T-helper 1 cell treated with Interleukin-12 subunit alpha and Interleukin-12 subunit beta and Interleukin-4 antibody, amounts not matched to agents 30 ng/mL and 1 ng/mL, for 36 hours (primary cell): ENCODE data around the gene ZNF646. TPM values are rescaled to one million over a fixed set of nuclear protein-coding genes. Genes with fewer than 3 reads are reported as not detected.

Source experiments
- intact Hi-C: fragments of 100-400 bp; cut with micrococcal nuclease; formaldehyde crosslinking; loops from one replicate; pipeline ENCODE4 v1.15.1; 2024
- total RNA-seq: library from RNA; stranded (reverse); gene quantifications from 2 replicates; pipeline ENCODE4 v1.2.3, GENCODE V29; 2022

The ZNF646 gene
- total RNA-seq, 1 donor from 2014 or later, result 33.0 TPM

- intact Hi-C loops, result no loop called here
These were observed 32.6 kb downstream of the ZNF646 start for GRCh38 chr16:31106509-31107464.

DNA sequence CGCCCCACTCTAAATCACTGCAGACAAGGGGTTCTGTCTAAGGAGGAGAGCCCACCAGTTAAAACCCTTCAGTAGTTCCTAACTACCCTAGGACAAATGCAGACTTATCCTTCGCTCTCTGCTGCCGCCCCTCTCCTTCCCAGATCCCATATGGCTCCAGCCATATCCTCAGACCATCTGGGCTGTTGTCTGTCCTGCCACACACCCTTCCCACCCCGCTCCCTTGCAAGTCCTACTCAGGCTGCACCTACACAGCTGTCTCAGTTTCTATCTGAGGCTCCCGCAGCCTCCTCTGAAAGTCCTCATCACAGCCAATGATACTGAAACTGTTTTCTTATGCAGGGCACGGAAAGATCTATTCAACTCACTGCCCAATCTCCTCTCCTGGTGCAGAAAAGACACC is 33.2 kb downstream of the ZNF646 start:
- intact Hi-C loops, result no loop called here

- intact Hi-C loops, result loop anchor here (2.0 kb wide), 4 partner anchors 13 to 351 kb away; partner anchors contain the start of genes ARMC5, SETD1A and VKORC1
These were observed 34.0 kb downstream of the ZNF646 start, which contains the start of gene BCKDK for GRCh38 chr16:31108035-31108793. TSS of gene BCKDK (plus strand) at chr16:31108386. CDS start at chr16:31109224, 838 bp downstream.

DNA sequence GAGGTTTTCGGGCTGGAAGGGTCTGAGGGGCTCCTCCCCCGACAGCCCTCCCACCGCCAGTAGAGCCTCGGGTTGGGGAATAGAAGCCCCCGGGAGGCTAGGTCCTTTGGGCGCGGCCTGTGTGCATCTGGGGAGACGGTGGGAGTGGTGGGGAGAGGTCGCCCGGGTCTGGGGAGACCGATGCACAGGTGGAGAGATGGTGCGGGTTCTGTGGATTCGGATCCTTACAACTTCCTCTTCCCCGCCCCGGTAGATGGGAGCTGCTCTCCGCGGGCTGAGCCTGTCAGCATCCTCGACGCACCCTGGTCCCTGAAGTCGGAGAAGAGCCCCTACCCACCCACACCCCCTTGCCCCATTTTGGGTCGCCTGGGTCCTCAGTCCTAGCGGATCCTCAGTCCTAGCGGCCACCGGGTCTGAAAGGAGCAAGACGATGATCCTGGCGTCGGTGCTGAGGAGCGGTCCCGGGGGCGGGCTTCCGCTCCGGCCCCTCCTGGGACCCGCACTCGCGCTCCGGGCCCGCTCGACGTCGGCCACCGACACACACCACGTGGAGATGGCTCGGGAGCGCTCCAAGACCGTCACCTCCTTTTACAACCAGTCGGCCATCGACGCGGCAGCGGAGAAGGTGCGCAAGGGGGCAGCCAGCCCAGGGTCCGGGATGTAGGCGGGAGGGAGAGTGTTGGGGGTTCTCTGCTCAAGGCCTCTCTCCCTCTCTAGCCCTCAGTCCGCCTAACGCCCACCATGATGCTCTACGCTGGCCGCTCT is 34.8 kb downstream of the ZNF646 start:
- intact Hi-C loops, result loop anchor here (2.0 kb wide), 4 partner anchors 14 to 350 kb away; partner anchors contain the start of genes ARMC5, SETD1A and VKORC1

DNA sequence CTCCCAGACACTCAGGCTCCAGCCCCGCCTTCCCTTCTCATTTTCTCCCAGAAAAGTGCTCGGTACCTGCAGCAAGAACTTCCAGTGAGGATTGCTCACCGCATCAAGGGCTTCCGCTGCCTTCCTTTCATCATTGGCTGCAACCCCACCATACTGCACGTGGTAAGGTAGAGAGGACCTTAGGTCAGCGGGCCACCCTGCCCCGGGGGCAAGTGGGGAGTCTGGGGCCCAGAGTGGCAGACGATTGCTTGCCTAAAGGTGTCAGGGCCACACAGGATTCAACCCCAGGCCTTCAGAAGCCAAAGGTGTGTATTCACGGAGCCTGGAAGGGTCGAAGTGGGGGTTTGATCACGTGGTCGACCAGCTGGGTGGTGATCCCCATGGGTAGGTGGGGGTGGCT is 35.4 kb downstream of the ZNF646 start:
- intact Hi-C loops, result loop anchor here (2.0 to 10.0 kb wide), 5 partner anchors 15 to 765 kb away; partner anchors contain the start of genes ARMC5, SETD1A, VKORC1 and ZNF267

GRCh38 chr16:31110106-31111034 is 36.1 kb downstream of the ZNF646 start:
- intact Hi-C loops, result loop anchor here (10.0 kb wide), 1 partner anchor 764 kb away; the partner anchor contains the start of gene ZNF267

- intact Hi-C loops, result loop anchor here (10.0 kb wide), 1 partner anchor 763 kb away; the partner anchor contains the start of gene ZNF267
These were observed 37.8 kb downstream of the ZNF646 start for GRCh38 chr16:31111881-31112466.

- intact Hi-C loops, result loop anchor here (10.0 kb wide), 1 partner anchor 762 kb away; the partner anchor contains the start of gene ZNF267
These were observed 38.5 kb downstream of the ZNF646 start for GRCh38 chr16:31112711-31113110.

DNA sequence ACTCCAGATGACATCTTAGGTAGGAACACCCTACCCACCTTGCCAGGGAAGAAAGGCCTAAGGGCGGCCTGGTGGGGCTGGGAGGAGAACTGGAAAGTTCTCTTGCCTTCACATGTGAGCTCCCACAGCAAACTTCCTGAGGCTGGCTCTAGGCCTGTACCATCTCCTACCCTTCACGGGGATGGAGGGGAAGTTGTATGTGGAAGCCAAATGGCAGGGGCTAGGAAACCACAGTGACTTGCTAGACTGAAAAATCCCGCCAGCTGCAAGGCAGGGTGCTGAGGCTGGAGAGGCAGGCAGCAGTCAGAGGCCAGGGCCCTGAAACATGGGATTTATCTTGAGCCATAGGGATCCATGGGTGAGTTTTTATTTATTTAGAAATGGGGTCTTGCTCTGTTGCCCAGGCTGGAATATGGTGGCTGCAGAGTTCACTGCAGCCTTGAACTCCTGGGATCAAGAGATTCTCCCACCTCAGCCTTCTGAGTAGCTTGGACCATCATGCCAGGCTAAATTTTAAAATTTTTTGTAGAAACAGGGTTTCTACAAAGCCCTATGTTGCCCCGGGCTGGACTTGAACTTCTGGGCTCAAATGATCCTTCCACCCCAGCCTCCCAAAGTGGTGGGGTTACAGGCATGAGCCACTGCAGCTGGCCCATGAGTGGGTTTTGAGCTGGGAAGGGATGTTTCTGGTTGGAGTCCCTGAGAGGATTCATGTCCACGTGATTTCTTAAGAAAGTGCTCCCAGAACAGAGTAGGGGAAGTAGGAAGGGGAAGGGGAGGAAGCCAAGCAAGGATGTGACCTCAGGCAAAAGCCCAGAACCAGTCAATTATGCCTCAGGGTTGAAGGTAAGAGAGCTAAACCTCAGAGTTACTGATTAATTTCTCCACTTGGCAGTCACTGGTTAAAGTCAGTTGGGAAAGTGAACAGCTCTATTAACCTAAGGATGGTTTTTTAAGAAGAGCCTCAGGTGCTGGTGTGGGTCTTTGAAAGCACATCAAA is 39.2 kb downstream of the ZNF646 start:
- intact Hi-C loops, result loop anchor here (10.0 kb wide), 1 partner anchor 761 kb away; the partner anchor contains the start of gene ZNF267

DNA sequence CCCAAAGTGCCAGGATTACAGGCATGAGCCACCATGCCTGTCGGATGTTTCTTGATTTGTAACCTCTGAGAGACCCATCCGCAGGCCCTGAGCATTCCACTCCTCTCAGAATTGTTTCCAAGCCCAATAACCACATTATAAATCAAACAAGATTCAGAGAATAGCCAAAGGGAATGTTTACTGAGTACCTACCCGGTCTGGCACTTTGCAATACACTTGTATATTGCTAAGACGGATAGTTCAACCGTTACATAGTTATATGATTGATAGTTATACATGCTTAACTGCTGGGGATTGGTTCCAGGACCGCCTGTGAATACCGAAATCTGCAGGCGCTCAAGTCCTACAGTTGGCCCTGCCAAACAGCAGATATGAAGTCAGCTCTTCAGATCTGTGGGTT is 40.2 kb downstream of the ZNF646 start:
- intact Hi-C loops, result loop anchor here (10.0 kb wide), 1 partner anchor 760 kb away; the partner anchor contains the start of gene ZNF267

DNA sequence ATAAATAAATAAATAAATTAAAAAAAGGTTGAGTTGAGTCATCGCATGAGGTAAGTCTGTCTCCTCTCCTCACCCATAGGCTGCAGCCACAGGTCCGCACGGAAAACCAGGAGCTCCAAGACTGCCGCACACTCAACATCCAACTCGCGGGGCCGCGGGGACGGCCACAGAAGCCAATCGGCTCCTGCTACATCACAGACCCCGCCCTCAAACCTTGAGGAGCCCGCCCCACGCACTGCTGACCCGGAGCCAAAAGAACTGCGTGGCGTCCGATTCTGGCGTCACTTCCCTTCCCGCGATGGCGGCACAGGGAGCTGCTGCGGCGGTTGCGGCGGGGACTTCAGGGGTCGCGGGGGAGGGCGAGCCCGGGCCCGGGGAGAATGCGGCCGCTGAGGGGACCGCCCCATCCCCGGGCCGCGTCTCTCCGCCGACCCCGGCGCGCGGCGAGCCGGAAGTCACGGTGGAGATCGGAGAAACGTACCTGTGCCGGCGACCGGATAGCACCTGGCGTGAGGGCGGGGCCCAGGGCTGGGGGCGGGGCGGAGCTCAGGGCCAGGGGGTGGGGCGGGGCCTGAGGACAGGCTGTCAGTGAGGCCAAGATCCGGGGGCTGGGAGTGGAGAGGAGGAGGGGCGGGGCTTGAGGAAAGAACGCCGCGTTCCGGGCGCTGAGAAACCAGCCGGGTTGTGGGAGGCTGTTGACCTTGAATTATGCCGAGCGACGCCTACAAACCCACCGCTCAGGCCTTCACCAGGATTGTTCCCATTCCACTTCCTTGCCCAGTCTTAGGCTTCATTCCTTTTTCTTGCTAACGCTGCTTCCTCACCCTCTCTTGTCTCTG is 43.4 kb downstream of the ZNF646 start, which contains the start of gene KAT8:
Gene KAT8 (plus strand): TSS at position 281 of the 839 bp plus-strand sequence. CDS start 18 bp downstream, at position 299.
- intact Hi-C loops, result loop anchor here (1.0 to 10.0 kb wide), 12 partner anchors 23 to 757 kb away; partner anchors contain the start of genes SETD1A, STX4, VKORC1 and ZNF267

GRCh38 chr16:31118223-31119155 is 44.3 kb downstream of the ZNF646 start:
- intact Hi-C loops, result loop anchor here (1.0 to 10.0 kb wide), 3 partner anchors 121 to 756 kb away; partner anchors contain the start of gene ZNF267

DNA sequence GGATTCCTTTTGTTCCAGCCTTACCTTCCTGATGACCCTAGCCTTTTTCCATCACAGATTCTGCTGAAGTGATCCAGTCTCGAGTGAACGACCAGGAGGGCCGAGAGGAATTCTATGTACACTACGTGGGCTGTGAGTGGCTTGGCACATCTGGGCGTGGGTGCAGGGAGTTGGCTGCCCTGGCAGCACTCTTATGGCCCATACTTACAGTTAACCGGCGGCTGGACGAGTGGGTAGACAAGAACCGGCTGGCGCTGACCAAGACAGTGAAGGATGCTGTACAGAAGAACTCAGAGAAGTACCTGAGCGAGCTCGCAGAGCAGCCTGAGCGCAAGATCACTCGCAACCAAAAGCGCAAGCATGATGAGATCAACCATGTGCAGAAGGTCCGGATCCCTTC is 45.9 kb downstream of the ZNF646 start:
- intact Hi-C loops, result no loop called here

GRCh38 chr16:31125844-31126243 is 51.6 kb downstream of the ZNF646 start:
- intact Hi-C loops, result no loop called here

DNA sequence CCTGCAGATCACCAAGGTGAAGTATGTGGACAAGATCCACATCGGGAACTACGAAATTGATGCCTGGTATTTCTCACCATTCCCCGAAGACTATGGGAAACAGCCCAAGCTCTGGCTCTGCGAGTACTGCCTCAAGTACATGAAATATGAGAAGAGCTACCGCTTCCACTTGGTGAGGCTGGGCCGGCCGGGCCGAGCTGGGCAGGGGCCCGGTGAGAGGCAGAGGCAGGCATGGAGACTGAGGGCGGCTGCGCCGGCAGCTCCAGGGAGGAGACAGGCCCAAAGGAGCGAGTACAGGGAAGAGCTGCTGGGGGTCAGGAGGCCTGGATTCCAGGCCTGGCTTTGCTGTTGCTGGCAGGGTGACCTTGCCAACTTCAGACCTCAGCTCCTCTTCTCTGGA is 53.0 kb downstream of the ZNF646 start:
- intact Hi-C loops, result no loop called here
